GM18951 (cell line): Measurements from ENCODE around the gene ACAA2.

Source experiments
- POLR2A ChIP-seq: IDR thresholded peaks from 4 replicates; pipeline ENCODE4 v1.6.1; 2011; ENCODE audit warnings: mild to moderate bottlenecking; ENCODE audit not compliant: insufficient read length, insufficient read depth; ENCODE audit errors: extremely low read depth
- in situ Hi-C: fragments of 300-500 bp; cut with MboI; formaldehyde crosslinking; loops from one replicate; pipeline ENCODE4 v1.12.0; 2022; ENCODE audit warnings: low sequenced_read_pairs, mixed read lengths, inconsistent platforms; ENCODE audit not compliant: unreplicated experiment

Gene ACAA2

DNA sequence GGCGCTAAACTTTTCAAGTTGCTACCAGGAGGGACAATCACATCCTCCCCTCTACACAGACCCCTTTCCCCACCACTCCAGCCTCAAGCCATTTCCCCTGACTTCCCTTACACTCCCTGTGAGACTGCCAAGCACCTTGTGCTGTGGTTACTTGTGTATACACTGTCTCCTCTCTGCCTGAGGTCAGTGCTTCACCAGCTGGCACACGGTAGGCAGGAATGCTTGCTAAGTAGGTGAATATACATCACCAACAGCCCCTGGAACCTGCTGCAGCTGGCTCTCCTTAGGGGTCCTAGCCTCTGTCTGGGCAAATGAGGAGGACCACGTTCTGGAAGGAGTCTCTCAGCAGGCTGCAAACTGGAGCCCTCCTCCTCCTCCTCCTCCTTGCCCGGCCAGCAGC, 38.3 kb upstream of the ACAA2 start:
- in situ Hi-C loops: loop anchor here (10.0 to 25.0 kb wide), 2 partner anchors 347 to 1164 kb away; no protein-coding TSS in a partner anchor
- no peak for TF ChIP-seq POLR2A

DNA sequence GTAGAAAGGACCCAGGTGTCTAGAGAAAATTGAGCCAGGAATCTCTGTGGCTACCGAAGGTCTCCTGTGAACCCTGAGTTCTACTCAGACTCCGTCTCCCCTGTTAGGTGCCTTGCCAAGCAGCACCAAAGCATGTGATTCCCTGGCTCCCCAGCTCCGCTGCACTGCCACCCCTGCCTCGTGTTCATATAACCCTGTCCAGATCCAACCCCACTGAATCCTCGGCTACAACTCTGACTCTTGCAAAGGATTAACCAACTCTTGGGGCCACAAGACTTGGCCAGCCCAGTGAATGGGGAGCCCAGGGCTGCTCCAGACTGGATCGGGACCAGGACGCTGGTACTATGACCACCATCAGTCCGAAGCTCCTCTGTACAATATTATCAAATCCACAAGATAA, 37.3 kb upstream of the ACAA2 start:
- in situ Hi-C loops: loop anchor here (10.0 to 25.0 kb wide), 2 partner anchors 346 to 1163 kb away; no protein-coding TSS in a partner anchor

DNA sequence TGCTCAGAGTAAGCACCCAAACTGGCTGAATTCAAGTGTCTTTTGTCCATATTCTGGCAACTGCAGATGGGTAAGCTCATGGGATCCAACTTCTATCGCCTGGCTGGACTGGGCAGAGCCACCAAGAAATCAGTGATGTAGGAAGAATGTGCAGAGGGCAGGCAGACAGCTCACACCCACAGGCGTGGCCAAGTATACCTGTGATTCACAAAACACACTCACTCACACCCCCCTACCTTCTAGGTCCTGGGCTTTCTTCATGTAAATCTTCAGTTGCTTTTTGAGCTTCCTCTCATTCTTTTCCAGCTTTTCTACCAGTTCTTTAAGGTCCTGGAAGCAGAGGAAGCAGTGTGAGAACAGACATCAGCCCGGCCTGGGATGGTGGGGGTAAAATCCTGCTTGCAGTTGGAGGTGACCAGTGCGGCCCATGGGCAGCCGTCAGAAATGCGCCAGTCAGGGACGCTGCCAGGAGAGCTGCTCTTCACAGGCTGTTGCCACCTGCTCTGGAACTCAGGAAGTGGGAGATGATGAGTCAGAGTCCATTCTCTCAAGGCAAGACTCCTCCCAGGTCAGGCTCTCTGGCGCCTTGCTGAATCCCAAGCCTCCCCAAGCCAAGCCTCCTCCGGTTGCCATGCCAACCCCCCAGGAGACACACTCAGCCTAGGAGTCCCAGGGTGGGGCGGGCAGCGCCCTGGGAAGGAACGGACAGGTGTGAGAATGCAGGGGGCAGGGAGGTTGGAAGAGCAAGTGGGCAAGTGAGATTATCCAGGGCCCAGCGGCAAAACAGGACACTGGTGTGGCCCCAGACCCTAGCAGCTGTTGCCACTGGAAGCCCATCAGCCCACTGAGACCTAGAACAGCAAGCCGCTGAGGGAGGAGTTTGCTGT, 36.2 kb upstream of the ACAA2 start:
- in situ Hi-C loops: loop anchor here (10.0 to 25.0 kb wide), 2 partner anchors 345 to 1162 kb away; no protein-coding TSS in a partner anchor

More for the DNA sequence above, 37.3 kb upstream of the ACAA2 start:
- TF ChIP-seq POLR2A: no peak

DNA sequence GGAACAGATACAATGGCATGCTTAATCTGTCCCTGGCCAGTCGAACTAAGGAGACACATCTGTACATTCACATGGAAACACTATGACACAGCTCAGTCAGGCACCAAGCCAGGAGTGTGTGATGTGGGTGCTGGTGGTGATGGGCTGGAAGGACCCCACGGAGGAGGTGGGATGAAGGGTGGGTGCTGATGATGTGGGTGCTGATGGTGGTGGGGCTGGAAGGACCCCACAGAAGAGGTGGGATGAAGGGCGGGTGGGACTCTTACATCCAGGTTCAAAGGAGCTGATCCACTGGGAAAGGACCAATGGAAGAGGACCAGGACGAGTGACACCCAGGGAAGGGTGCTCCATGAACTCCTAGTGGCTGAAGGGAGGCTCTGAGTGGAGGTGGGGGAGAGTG, 34.8 kb upstream of the ACAA2 start:
- in situ Hi-C loops: no loop called here
- TF ChIP-seq POLR2A: no peak

More for the DNA sequence above, 36.2 kb upstream of the ACAA2 start:
- no peak for TF ChIP-seq POLR2A

DNA sequence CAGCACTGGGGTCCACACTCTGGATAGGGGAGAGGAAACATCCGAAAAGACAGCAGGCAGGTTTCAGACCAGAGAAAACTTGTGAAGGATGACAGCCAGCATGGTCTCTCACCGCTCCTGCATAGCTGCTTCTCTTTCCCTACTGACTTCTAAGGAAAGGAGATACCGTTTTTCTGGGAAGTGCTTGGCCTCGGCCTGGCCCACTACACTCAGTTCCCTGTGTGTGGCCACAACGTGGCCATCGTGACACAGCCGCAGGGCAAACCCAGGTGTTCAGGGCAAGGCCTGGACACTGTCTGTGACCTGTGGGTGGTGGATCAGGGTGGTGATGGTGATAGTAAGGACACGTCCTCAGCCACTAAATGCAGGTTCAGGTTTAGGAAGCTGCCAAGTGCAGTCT, 34.2 kb upstream of the ACAA2 start:
- no peak for TF ChIP-seq POLR2A
- in situ Hi-C loops: no loop called here

DNA sequence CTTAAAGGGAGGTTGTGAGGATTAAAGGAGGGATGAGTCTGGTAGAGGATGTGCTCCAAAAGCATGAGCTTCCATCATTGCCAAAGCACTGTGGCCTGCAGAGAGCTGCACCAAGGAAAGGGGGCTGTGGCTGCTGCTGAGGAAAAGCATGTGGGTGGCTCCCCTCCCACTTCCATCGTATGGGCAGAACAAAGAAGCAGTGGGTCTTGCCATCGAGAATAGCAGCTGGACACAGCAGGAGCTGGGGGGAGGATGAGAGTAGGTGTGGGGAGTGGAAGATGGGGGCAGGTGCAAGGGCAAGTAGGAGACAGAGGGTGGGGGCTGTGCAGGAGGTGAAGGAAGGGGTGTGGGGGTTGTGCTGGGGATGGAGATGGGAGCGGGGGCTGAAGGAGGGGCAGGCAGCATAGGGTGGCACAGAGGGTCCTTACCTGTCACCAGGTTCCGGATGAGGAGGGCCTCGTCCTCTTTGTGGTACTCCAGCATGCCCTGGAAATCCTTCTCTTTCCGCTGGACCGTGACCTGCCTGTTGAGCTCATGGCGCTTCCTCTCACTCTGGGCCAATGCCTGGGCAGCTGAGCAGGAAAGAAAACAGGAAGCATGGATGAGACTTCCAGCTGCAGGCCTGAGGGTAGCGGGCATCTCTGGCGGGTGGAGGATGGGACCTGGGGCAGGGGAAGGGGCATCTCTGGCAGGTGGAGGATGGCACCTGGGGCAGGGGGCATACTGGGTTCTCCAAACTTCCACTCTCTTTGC, 33.6 kb upstream of the ACAA2 start:
- in situ Hi-C loops: no loop called here
- no peak for TF ChIP-seq POLR2A

DNA sequence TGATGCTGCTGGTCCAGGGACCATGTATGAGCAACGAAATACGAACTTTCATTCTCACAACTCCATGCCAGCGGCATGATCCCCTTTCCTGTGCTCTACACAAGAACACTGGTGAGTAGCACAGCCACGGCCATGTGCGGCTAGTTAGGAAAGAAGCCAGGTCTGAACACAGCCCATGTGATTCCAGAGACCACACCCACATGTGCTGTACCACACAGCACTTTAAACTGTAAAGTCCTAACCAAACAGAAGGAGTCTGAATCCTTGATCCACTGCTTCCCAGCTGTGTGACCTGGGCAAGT, 33.0 kb upstream of the ACAA2 start:
- in situ Hi-C loops: no loop called here
- no peak for TF ChIP-seq POLR2A

DNA sequence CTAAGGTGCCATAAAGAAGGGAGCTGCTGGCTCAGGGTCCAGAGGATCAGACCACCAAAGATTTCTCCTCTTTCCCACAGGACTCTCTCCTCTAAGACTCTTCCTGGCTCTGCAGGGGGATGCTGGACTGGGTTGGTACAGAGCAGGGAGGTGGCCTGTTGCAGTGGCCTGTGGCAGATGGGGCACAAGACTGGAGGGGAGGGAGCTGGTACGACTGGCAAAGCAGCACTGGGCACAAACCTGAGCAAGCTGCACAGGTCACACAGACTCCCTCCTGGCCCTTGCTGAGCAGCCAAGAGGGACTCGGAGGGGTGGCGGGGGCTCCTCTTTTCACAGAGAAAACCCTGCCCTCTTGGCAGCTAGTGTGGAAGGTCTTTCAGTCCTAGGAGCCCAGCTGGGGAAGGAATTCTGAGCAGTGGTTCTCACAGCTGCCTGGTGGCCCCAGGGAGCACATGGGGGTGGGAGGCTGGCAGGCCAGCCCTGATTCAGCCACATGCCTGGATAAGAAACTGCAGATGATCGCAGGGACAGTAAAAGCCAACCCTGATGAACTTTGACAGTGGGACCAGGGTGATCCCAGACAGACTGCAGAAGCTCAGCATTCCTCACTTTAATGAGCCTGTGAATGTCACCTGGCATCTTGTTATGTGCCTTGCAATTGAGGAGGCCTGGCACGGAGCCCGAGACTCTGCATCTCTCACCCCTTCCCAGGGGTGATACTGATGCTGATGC, 32.5 kb upstream of the ACAA2 start:
- no peak for TF ChIP-seq POLR2A
- in situ Hi-C loops: no loop called here

DNA sequence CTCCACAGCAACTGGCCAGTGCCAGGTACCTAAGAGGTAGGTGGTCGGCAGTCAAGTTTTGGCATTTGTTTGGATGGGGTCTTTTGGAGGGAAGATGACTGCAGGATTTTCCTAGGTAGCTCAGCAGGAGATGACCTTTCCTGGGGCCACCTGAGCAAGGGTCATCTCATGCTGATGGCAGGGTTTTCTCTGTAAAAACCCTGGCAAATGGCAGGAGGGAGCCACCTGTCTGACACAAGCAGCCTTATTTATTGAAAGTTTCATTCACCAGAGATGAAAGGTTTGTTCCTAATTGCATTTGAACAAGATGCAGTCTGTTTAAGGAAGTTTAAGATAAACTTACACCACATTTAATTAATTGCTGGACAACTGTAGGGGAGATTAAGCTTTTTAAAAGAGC, 31.6 kb upstream of the ACAA2 start:
- in situ Hi-C loops: no loop called here
- no peak for TF ChIP-seq POLR2A

DNA sequence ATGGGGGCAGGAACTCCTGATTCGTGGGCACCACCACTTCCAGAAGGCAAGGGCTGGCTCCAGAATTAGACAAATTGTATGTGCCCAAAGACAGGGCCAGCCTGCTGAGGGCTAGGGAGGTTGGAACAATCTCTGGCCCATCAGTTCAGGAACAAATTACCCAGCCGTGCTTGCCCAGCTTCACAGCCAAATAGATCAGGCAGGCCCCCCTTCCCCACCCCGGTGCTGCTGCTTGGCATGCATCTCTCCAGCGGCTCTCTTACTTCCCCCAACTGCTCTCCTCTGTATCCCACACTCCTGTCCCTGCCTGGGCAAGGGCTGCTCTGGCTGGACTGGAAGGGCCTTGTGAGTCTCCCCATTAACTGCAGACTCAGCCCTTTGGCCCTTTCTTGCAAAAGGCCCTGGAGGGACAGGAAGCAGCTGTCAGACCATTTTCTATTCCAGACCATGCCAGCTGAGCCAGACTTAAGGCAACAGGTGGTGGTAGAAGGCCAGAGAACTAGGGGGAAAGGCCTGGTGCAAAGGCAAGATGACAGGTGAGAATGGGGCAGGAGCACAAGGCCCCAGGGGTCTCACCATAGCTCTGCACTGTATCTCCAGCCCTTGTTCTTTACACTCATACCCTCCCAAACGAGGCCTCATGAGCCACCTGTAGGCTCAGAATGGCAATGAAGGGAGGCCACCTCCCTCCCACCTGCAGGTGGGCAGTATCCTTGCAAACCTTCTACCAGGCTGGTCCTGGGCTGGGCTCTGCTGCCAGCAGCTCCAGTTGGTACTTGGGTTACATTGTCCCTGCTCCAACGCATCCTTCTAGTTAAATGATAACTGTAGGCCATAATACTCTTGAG, 30.7 kb upstream of the ACAA2 start:
- in situ Hi-C loops: no loop called here
- no peak for TF ChIP-seq POLR2A

DNA sequence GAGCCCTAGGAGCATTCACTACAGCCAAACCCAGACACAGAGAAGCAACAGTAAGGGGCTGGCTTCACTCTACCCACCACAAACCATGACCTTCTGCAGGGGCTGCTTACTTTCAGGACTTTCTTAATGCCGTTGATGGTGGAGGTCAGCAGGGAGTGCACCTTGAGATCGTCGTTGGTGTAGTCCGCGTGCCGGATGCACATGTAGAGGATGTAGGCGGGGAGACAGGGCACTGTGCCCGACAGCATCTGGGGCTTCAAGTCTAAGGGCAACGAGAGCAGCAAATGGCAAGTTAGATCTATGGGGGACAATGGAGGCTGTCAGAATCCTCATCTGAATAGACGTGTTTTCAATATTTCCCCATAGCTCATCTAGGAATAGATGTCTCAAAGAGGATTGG, 29.8 kb upstream of the ACAA2 start:
- TF ChIP-seq POLR2A: no peak
- in situ Hi-C loops: no loop called here

DNA sequence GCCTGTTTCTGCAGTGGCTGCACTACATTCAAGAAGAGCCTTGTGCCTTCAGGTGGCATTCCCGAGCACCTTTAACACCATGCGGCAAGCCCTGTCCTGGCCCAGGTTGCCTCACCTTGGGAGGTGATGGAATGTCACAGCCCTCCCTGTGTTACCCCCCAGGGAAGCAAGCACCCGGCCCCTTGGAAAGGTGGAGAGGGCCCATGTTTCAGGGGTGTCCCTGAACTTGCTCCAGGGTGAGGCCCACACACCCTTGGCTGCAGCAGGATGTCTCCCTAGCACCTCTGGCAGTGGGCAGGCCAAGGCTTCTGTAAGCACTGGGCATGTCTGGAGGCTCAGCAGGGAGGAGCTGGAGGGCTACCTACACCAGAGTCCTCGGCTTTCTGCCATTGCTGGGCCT, 29.3 kb upstream of the ACAA2 start:
- no peak for TF ChIP-seq POLR2A
- in situ Hi-C loops: no loop called here
